A549 (cell line): ENCODE results near the gene CFD. TPM values are rescaled to one million over a fixed set of nuclear protein-coding genes. Genes with fewer than 3 reads are reported as not detected.

Experiments used
- ATAC-seq, 2 experiments: fragments of 200-7000 bp in 1 of 2; fragments of >200 bp in 1 of 2; cut with Nextera tagmentation in 1 of 2; cut with Tn5 transposase in 1 of 2; 3 replicates each; pipeline versions ENCODE4 v1.8.0 to v1.9.1; 2018 to 2020; ENCODE audit warnings: mild to moderate bottlenecking in 1 of 2, moderate library complexity in 1 of 2
- CTCF ChIA-PET: fragments of 300-600 bp; sonication (Branson Sonifier 250); formaldehyde crosslinking; extraction: SDS; loops from one replicate; lab custom pipeline; 2021; ENCODE audit warnings: antibody characterized with exemption, inconsistent platforms; lab: Yijun Ruan, JAX
- POLR2A ChIA-PET: fragments of 350-600 bp; formaldehyde crosslinking; extraction: SDS; loops from one replicate; lab custom pipeline; 2021; ENCODE audit warnings: antibody characterized with exemption, inconsistent platforms; lab: Yijun Ruan, JAX
- DNase-seq, 2 experiments: peaks; one replicate each; pipeline versions ENCODE4 v3.0.0 to v3.0.0-alpha.2; 2011 to 2016; ENCODE audit warnings: low read depth in 1 of 2, low spot score in 1 of 2
- FAIRE-seq: peaks from 2 replicates; lab custom pipeline; 2011; peaks lifted over from hg19 to GRCh38; lab: Jason Lieb, UNC
- H3K27ac ChIP-seq, 2 experiments: fragments of >200 bp; sonication (Bioruptor Twin); formaldehyde crosslinking; 3 replicates each; pipeline ENCODE4 v1.5.1; 2016 to 2017
- H3K4me1 ChIP-seq: fragments of >200 bp; sonication (Bioruptor Twin); formaldehyde crosslinking; 3 replicates; pipeline ENCODE4 v1.6.1; 2016
- H3K4me2 ChIP-seq: fragments of >200 bp; sonication (Bioruptor Twin); formaldehyde crosslinking; 3 replicates; pipeline ENCODE4 v1.6.1; 2016
- H3K4me3 ChIP-seq: fragments of >200 bp; sonication (Bioruptor Twin); formaldehyde crosslinking; 3 replicates; pipeline ENCODE4 v1.5.1; 2016
- H3K9me3 ChIP-seq: fragments of >200 bp; sonication (Bioruptor Twin); formaldehyde crosslinking; 3 replicates; pipeline ENCODE4 v1.6.1; 2016
- BCL3 ChIP-seq: fragments of >200 bp; sonication (Bioruptor Twin); formaldehyde crosslinking; IDR thresholded peaks from 3 replicates; pipeline ENCODE4 v1.6.1; 2016
- CBX2 ChIP-seq: fragments of 200-600 bp; sonication (generic); IDR thresholded peaks from 2 replicates; pipeline ENCODE4 v1.6.1; 2016; ENCODE audit warnings: low read depth, mild to moderate bottlenecking, borderline replicate concordance
- CBX8 ChIP-seq: fragments of 200-600 bp; sonication (generic); IDR thresholded peaks from 2 replicates; pipeline ENCODE4 v1.6.1; 2016
- CEBPB ChIP-seq, 2 experiments: fragments of >200 bp in 1 of 2; sonication (Bioruptor Twin) in 1 of 2; formaldehyde crosslinking in 1 of 2; IDR thresholded peaks; 2 replicates each; pipeline ENCODE4 v1.6.1; 2012 to 2016
- CHD2 ChIP-seq: fragments of 150-350 bp; IDR thresholded peaks from 2 replicates; pipeline ENCODE4 v1.6.1; 2014; ENCODE audit warnings: low read length; ENCODE audit not compliant: partially characterized antibody
- CTCF ChIP-seq: fragments of >200 bp; sonication (Bioruptor Twin); formaldehyde crosslinking; IDR thresholded peaks from 3 replicates; pipeline ENCODE4 v1.5.1; 2016
- E2F6 ChIP-seq: IDR thresholded peaks from 2 replicates; pipeline ENCODE4 v1.6.1; 2012; ENCODE audit warnings: low read depth, borderline replicate concordance
- EHMT2 ChIP-seq: fragments of 200-600 bp; sonication (generic); IDR thresholded peaks from 2 replicates; pipeline ENCODE4 v1.6.1; 2016; ENCODE audit warnings: antibody characterized with exemption, low read depth, mild to moderate bottlenecking, moderate library complexity
- ELK1 ChIP-seq: fragments of 150-350 bp; IDR thresholded peaks from 2 replicates; pipeline ENCODE4 v1.6.1; 2014; ENCODE audit warnings: low read depth, mild to moderate bottlenecking, low read length
- EP300 ChIP-seq, 2 experiments: fragments of >200 bp; sonication (Bioruptor Twin); formaldehyde crosslinking; IDR thresholded peaks; 2 replicates in 1 of 2; 3 replicates in 1 of 2; pipeline ENCODE4 v1.6.1; 2016 to 2017
- ESRRA ChIP-seq: fragments of 150-350 bp; IDR thresholded peaks from 2 replicates; pipeline ENCODE4 v1.6.1; 2014; ENCODE audit warnings: mild to moderate bottlenecking, low read length, borderline replicate concordance
- FOSL2 ChIP-seq, 2 experiments: fragments of 450-650 bp in 1 of 2; fragments of >200 bp in 1 of 2; sonication (Bioruptor Twin) in 1 of 2; formaldehyde crosslinking; IDR thresholded peaks; 2 replicates each; pipeline versions ENCODE4 v1.5.0 to v1.6.1; 2016 to 2020; ENCODE audit warnings: mild to moderate bottlenecking in 1 of 2, moderate library complexity in 1 of 2
- GATA3 ChIP-seq: IDR thresholded peaks from 2 replicates; pipeline ENCODE4 v1.6.1; 2012; ENCODE audit warnings: borderline replicate concordance
- HOXA7 ChIP-seq: fragments of 250-450 bp; sonication (Bioruptor Pico); IDR thresholded peaks from 2 replicates; pipeline ENCODE4 v1.5.0; 2020; ENCODE audit warnings: mild to moderate bottlenecking, moderate library complexity
- JUN ChIP-seq, 2 experiments: fragments of >200 bp; sonication (Bioruptor Twin); formaldehyde crosslinking; IDR thresholded peaks; 2 replicates in 1 of 2; 3 replicates in 1 of 2; pipeline ENCODE4 v1.6.1; 2016 to 2017
- JUNB ChIP-seq: fragments of >200 bp; sonication (Bioruptor Twin); formaldehyde crosslinking; IDR thresholded peaks from 2 replicates; pipeline ENCODE4 v1.6.1; 2016
- MAFK ChIP-seq: fragments of 450-650 bp; IDR thresholded peaks from 2 replicates; pipeline ENCODE4 v1.6.1; 2014; ENCODE audit not compliant: partially characterized antibody
- MAX ChIP-seq: IDR thresholded peaks from 2 replicates; pipeline ENCODE4 v1.6.1; 2012
- MAZ ChIP-seq: fragments of 150-350 bp; IDR thresholded peaks from 2 replicates; pipeline ENCODE4 v1.6.1; 2014; ENCODE audit warnings: antibody characterized with exemption, low read depth, low read length, borderline replicate concordance
- MYC ChIP-seq: IDR thresholded peaks from 2 replicates; pipeline ENCODE4 v1.6.1; 2012; ENCODE audit warnings: mild to moderate bottlenecking, inconsistent platforms, low read length, improper control_type of control experiment, borderline replicate concordance
- PHF8 ChIP-seq: fragments of 200-600 bp; sonication (generic); IDR thresholded peaks from 2 replicates; pipeline ENCODE4 v1.6.1; 2016; ENCODE audit warnings: low read depth, mild to moderate bottlenecking, antibody characterized with exemption, moderate library complexity, borderline replicate concordance
- RCOR1 ChIP-seq: fragments of 150-350 bp; IDR thresholded peaks from 2 replicates; pipeline ENCODE4 v1.6.1; 2014; ENCODE audit warnings: antibody characterized with exemption, low read length, low read depth
- SMC3 ChIP-seq: fragments of >200 bp; sonication (Bioruptor Twin); formaldehyde crosslinking; IDR thresholded peaks from 3 replicates; pipeline ENCODE4 v1.6.1; 2018; ENCODE audit warnings: inconsistent platforms
- TFCP2L1 ChIP-seq: fragments of 250-450 bp; sonication (Bioruptor Pico); IDR thresholded peaks from 2 replicates; pipeline ENCODE4 v1.5.0; 2021; ENCODE audit warnings: mild to moderate bottlenecking
- WGBS: methylation state at CpG from one replicate; pipeline ENCODE4 v1.1.6; 2017; ENCODE audit errors: missing lambda C conversion rate; 5-methylcytosine and 5-hydroxymethylcytosine counted together
- polyA plus RNA-seq, 4 experiments: library from polyadenylated mRNA; depleted of rRNA in 3 of 4; stranded (reverse); fragments of >200 nt; fragmentation: RNase III in 1 of 4; extraction: RNeasy Plus Mini Kit Qiagen cat#74134 plus additional on column Dnase treatment in 1 of 4; gene quantifications; 2 replicates in 3 of 4; 3 replicates in 1 of 4; pipeline ENCODE4 v1.2.3, GENCODE V29; 2011 to 2017

CFD gene
- polyA plus RNA-seq, 2 of the 4 experiments (the other 2 are of a cell fraction) = 7.6 to 14.3 TPM

GRCh38 chr19:869245-870177 lies 10.0 kb downstream of the CFD start:
- DNase-seq (peak; percentile 66 to 89), FAIRE-seq (no peak), ATAC-seq (peak; percentile 26 to 45; a peak in 4 of 6 replicates)
- ChIA-PET CTCF (interaction anchor here (0.7 to 3.1 kb wide), 2 partner anchors 12 to 31 kb away, joined by 3 to 13 read pairs; no protein-coding TSS in a partner anchor), POLR2A (no interaction called here)
- Histone ChIP-seq H3K4me3 (no peak overlapping the region), H3K4me1 (peaks cover 48% of the 10 kb centered on the region), H3K4me2 (peak overlapping the region; percentile 71), H3K27ac (peak overlapping the region; percentile 81 to 95), H3K9me3 (no peaks in the 10 kb centered on the region)
- no peak for TF ChIP-seq CBX8
- TF ChIP-seq JUN (IDR thresholded peaks at IDR 0.05) = peak in 1 of 2 experiments; percentile 23; a peak in 1 of 5 replicates
- peak; percentile 44; the same call in 1 of the 2 replicates for TF ChIP-seq FOSL2 (IDR thresholded peaks at IDR 0.05)
- peak; percentile 79 for TF ChIP-seq FOSL2 (CRISPR knock-in tag; IDR thresholded peaks at IDR 0.05)
- no peak for TF ChIP-seq PHF8
- TF ChIP-seq EHMT2 = no peak
- peak; percentile 22 to 34; a peak in 1 of 4 replicates for TF ChIP-seq CEBPB (IDR thresholded peaks at IDR 0.05)
- TF ChIP-seq BCL3 = no peak
- TF ChIP-seq GATA3 = 0 out of 2 replicates have a peak, but pooled peaks have one; percentile 35
- peak; percentile 41; the same call in 1 of the 2 replicates for TF ChIP-seq MYC
- no peak for TF ChIP-seq CTCF
- no peak for TF ChIP-seq HOXA7 (CRISPR knock-in tag)
- TF ChIP-seq MAX = peak; percentile 79
- peak; percentile 23; the same call in 1 of the 2 replicates for TF ChIP-seq JUNB
- TF ChIP-seq TFCP2L1 = 0 out of 2 replicates have a peak, but pooled peaks have one; percentile 24
- TF ChIP-seq E2F6 = peak; percentile 47; the same call in 1 of the 2 replicates
- no peak for TF ChIP-seq SMC3
- WGBS = 20% methylated on average over 11 of the region's 29 CpGs

GRCh38 chr19:870314-870713 lies 10.8 kb downstream of the CFD start:
- FAIRE-seq (no peak), ATAC-seq (no peak), DNase-seq (no peak)
- peak overlapping the region; percentile 71 for H3K4me2 ChIP-seq
- H3K9me3 ChIP-seq = no peaks in the 10 kb centered on the region
- POLR2A ChIA-PET = no interaction called here
- TF ChIP-seq MAZ = no peak
- TF ChIP-seq CBX2 = no peak
- no peak for TF ChIP-seq SMC3
- no peak for TF ChIP-seq EP300 (IDR thresholded peaks at IDR 0.05)
- TF ChIP-seq CHD2 = no peak
- TF ChIP-seq CBX8 = no peak
- TF ChIP-seq RCOR1 = no peak
- no peak for TF ChIP-seq PHF8
- TF ChIP-seq CTCF = no peak
- no peak for TF ChIP-seq MAFK
- no peak for TF ChIP-seq TFCP2L1
- TF ChIP-seq ESRRA = no peak
- no peak for TF ChIP-seq ELK1
- H3K4me3 ChIP-seq = no peak overlapping the region
- CTCF ChIA-PET = interaction anchor here (0.7 kb wide), 1 partner anchor 32 kb away, joined by 3 read pairs; no protein-coding TSS in a partner anchor
- H3K27ac ChIP-seq = peak overlapping the region; percentile 81 to 95
- H3K4me1 ChIP-seq = peaks cover 48% of the 10 kb centered on the region
- 92% methylated on average over 8 of the region's 8 CpGs for whole genome bisulfite sequencing
